Measurements from ENCODE around the gene ABHD11.

GRCh38 chr7:73740212-73740611, 1.6 kb upstream of the ABHD11 start:
- TF ChIP-seq CTCF (IDR thresholded peaks at IDR 0.05) (no peak), POLR2A (IDR thresholded peaks at IDR 0.05) (no peak), EP300 (IDR thresholded peaks at IDR 0.05) (no peak), POLR2AphosphoS5 (IDR thresholded peaks at IDR 0.05) (no peak)
